Neuronal stem cell (in vitro differentiated cells): ENCODE results near the gene RNASEH2C.
"Not testable (repeated sequence)": the region's sequence is repeated elsewhere in the genome, so short reads cannot be mapped to it uniquely, and the experiment has no call there.

Experiments
- DNase-seq: peaks from one replicate; pipeline ENCODE4 v3.0.0-alpha.2; 2013; ENCODE audit warnings: low spot score
- H2AFZ ChIP-seq: one replicate; pipeline ENCODE4 v1.6.1; 2013; ENCODE audit warnings: mild to moderate bottlenecking, low read length, inconsistent platforms
- H2AK5ac ChIP-seq: 2 replicates; pipeline ENCODE4 v1.6.1; 2013; ENCODE audit warnings: low read depth, mild to moderate bottlenecking, inconsistent platforms, low read length, moderate library complexity, mixed read lengths
- H2BK120ac ChIP-seq: 2 replicates; pipeline ENCODE4 v1.6.1; 2013; ENCODE audit warnings: low read depth, mild to moderate bottlenecking, inconsistent platforms, low read length, moderate library complexity, mixed read lengths
- H2BK12ac ChIP-seq: one replicate; pipeline ENCODE4 v1.6.1; 2013; ENCODE audit warnings: low read length, inconsistent platforms
- H2BK15ac ChIP-seq: 2 replicates; pipeline ENCODE4 v1.6.1; 2013; ENCODE audit warnings: mild to moderate bottlenecking, low read length, inconsistent platforms, mixed read lengths
- H2BK5ac ChIP-seq: one replicate; pipeline ENCODE4 v1.6.1; 2013; ENCODE audit warnings: inconsistent platforms, mild to moderate bottlenecking, low read length, moderate library complexity
- H3K14ac ChIP-seq: one replicate; pipeline ENCODE4 v1.6.1; 2013; ENCODE audit warnings: low read length, inconsistent platforms
- H3K18ac ChIP-seq: 2 replicates; pipeline ENCODE4 v1.6.1; 2013; ENCODE audit warnings: low read length, inconsistent platforms
- H3K23ac ChIP-seq: 2 replicates; pipeline ENCODE4 v1.6.1; 2013; ENCODE audit warnings: low read depth, mild to moderate bottlenecking, mixed read lengths, low read length, inconsistent platforms; ENCODE audit not compliant: poor library complexity
- H3K27ac ChIP-seq: replicated peaks from 3 replicates; pipeline ENCODE4 v1.5.1; 2013; ENCODE audit warnings: low read length, inconsistent platforms
- H3K27me3 ChIP-seq, 3 experiments: 2 replicates each; pipeline ENCODE4 v1.6.1; 2013; ENCODE audit warnings: low read length in 3 of 3, mild to moderate bottlenecking in 2 of 3, inconsistent platforms in 1 of 3, low read depth in 1 of 3, mixed read lengths in 1 of 3, moderate library complexity in 1 of 3; ENCODE audit not compliant: control insufficient read depth in 3 of 3, insufficient read depth in 3 of 3
- H3K36me3 ChIP-seq, 2 donors: replicated peaks in 1 of 2; 2 replicates each; pipeline ENCODE4 v1.6.1; 2013; ENCODE audit warnings: low read length in 2 of 2; ENCODE audit not compliant: control insufficient read depth in 2 of 2, insufficient read depth in 2 of 2
- H3K4ac ChIP-seq: 2 replicates; pipeline ENCODE4 v1.6.1; 2013; ENCODE audit warnings: inconsistent platforms, mild to moderate bottlenecking, low read length, moderate library complexity
- H3K4me1 ChIP-seq, 2 donors: 1 replicate in 1 of 2; 2 replicates in 1 of 2; pipeline ENCODE4 v1.6.1; 2013; ENCODE audit warnings: low read length in 2 of 2, low read depth in 1 of 2; ENCODE audit not compliant: control insufficient read depth in 2 of 2, insufficient read depth in 1 of 2
- H3K4me2 ChIP-seq: one replicate; pipeline ENCODE4 v1.6.1; 2013; ENCODE audit warnings: mild to moderate bottlenecking, low read length, inconsistent platforms; ENCODE audit not compliant: insufficient read depth, poor library complexity, severe bottlenecking
- H3K4me3 ChIP-seq, 2 donors: 2 replicates each; pipeline ENCODE4 v1.5.1; 2013; ENCODE audit warnings: low read length in 2 of 2, mild to moderate bottlenecking in 2 of 2, inconsistent platforms in 1 of 2, moderate library complexity in 1 of 2
- H3K79me1 ChIP-seq: one replicate; pipeline ENCODE4 v1.6.1; 2013; ENCODE audit warnings: low read depth, mild to moderate bottlenecking, inconsistent platforms, low read length, moderate library complexity
- H3K9ac ChIP-seq: one replicate; pipeline ENCODE4 v1.6.1; 2013; ENCODE audit warnings: mild to moderate bottlenecking, low read depth, low read length, inconsistent platforms; ENCODE audit not compliant: poor library complexity
- H3K9me3 ChIP-seq, 2 donors: replicated peaks in 1 of 2; 2 replicates each; pipeline versions ENCODE3 to v1.6.1; 2013; ENCODE audit warnings: low read length in 2 of 2, mild to moderate bottlenecking in 2 of 2, inconsistent platforms in 1 of 2, low read depth in 1 of 2, mixed read lengths in 1 of 2, moderate library complexity in 1 of 2; ENCODE audit not compliant: control insufficient read depth in 2 of 2, insufficient read depth in 1 of 2
- H4K8ac ChIP-seq: one replicate; pipeline ENCODE4 v1.6.1; 2013; ENCODE audit warnings: low read depth, mild to moderate bottlenecking, inconsistent platforms, low read length, moderate library complexity
- H4K91ac ChIP-seq: one replicate; pipeline ENCODE4 v1.6.1; 2013; ENCODE audit warnings: low read length, low read depth, mild to moderate bottlenecking, inconsistent platforms; ENCODE audit not compliant: poor library complexity
- WGBS, 2 donors: extraction: QIAGEN DNeasy Blood & Tissue Kit; methylation state at CpG; one replicate each; pipeline ENCODE4 v1.1.7; 2013; ENCODE audit warnings: missing lambda C conversion rate in 2 of 2, mixed read lengths in 1 of 2; ENCODE audit not compliant: insufficient read length in 2 of 2, insufficient replicate concordance in 1 of 2; ENCODE audit errors: extremely low coverage in 2 of 2; 5-methylcytosine and 5-hydroxymethylcytosine counted together

Gene RNASEH2C

DNA sequence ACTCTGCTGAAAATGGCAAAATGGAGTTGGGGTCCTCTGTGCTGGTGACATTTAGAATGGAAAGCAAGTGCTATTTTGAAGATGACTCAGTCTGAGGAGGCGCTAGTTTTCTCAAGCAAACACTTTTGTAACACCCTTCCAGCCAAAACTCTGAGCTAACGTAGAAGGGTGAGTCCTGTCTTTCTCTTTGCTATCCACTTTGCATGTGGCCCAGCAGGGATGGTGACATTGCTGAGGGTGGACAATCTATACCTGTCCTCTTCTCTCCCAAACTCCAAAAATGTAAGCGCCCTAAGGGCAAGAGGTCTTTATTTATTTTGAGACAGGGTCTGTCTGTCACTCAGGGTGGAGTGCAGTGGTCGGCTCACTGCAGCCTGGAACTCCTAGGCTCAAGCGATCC is 12.1 kb downstream of the RNASEH2C start:
- no peak overlapping the region for H4K8ac ChIP-seq
- no peak overlapping the region for H3K23ac ChIP-seq
- WGBS, 2 donors, result no CpG with 5 or more reads among the region's 5 CpGs
- H4K91ac ChIP-seq, result no peak overlapping the region
- H3K4ac ChIP-seq, result no peak overlapping the region
- peaks cover 0 to 5% (median 2%) of the 10 kb centered on the region in 3 experiments for H3K27me3 ChIP-seq
- H2AFZ ChIP-seq, result no peak overlapping the region
- no peak overlapping the region for H2BK12ac ChIP-seq
- no peak overlapping the region for H3K4me2 ChIP-seq
- H2AK5ac ChIP-seq, result no peak overlapping the region
- H2BK15ac ChIP-seq, result no peak overlapping the region
- peaks cover 5 to 6% of the 10 kb centered on the region in 2 donors for H3K4me1 ChIP-seq
- H2BK120ac ChIP-seq, result no peak overlapping the region
- DNase-seq, result no peak
- peaks cover 7 to 9% of the 10 kb centered on the region in 2 donors for H3K36me3 ChIP-seq
- H3K27ac ChIP-seq, result no peak overlapping the region
- H3K9me3 ChIP-seq, result peaks cover 0 to 2% of the 10 kb centered on the region in 2 donors
- no peak overlapping the region for H3K14ac ChIP-seq
- peaks cover 6% of the 10 kb centered on the region for H3K79me1 ChIP-seq
- no peak overlapping the region for H3K9ac ChIP-seq
- no peak overlapping the region for H2BK5ac ChIP-seq
- no peak overlapping the region for H3K18ac ChIP-seq
- no peak overlapping the region for H3K4me3 ChIP-seq

- H3K27ac ChIP-seq, H3K9me3 ChIP-seq, H3K23ac ChIP-seq, H3K4me3 ChIP-seq, H3K4ac ChIP-seq, DNase-seq, H2BK12ac ChIP-seq, H2BK120ac ChIP-seq, H2BK5ac ChIP-seq, H2BK15ac ChIP-seq, H3K14ac ChIP-seq, H4K91ac ChIP-seq, H3K9ac ChIP-seq, H3K79me1 ChIP-seq, H3K36me3 ChIP-seq, H2AK5ac ChIP-seq, H3K4me2 ChIP-seq, H3K18ac ChIP-seq, H3K4me1 ChIP-seq, H2AFZ ChIP-seq, H4K8ac ChIP-seq: not testable (repeated sequence)
- peaks cover 0 to 13% (median 2%) of the 10 kb centered on the region in 3 experiments for H3K27me3 ChIP-seq
- no CpG with 5 or more reads among the region's 12 CpGs for WGBS, 2 donors
These were observed 13.6 kb downstream of the RNASEH2C start for GRCh38 chr11:65707002-65707401.

GRCh38 chr11:65706303-65706763 is 14.3 kb downstream of the RNASEH2C start:
- H3K14ac ChIP-seq, H2BK12ac ChIP-seq, H3K9me3 ChIP-seq, H4K91ac ChIP-seq, H3K23ac ChIP-seq, H3K27ac ChIP-seq, H3K79me1 ChIP-seq, H2BK120ac ChIP-seq, H3K4me3 ChIP-seq, H2AK5ac ChIP-seq, H3K36me3 ChIP-seq, H2BK15ac ChIP-seq, H3K4me2 ChIP-seq, H2BK5ac ChIP-seq, H3K9ac ChIP-seq, H3K4ac ChIP-seq, H4K8ac ChIP-seq, H3K4me1 ChIP-seq, H3K18ac ChIP-seq: not testable (repeated sequence)
- Histone ChIP-seq H3K27me3 (peaks cover 0 to 13% (median 2%) of the 10 kb centered on the region in 3 experiments), H2AFZ (peak overlapping the region; percentile 64)
- peak; percentile 27 for DNase-seq
- WGBS, 2 donors, result no CpG with 5 or more reads among the region's 14 CpGs

- Histone ChIP-seq H2BK15ac (no peak overlapping the region), H3K27ac (no peak overlapping the region), H2AK5ac (no peak overlapping the region), H3K9ac (no peak overlapping the region), H4K91ac (no peak overlapping the region), H2BK5ac (no peak overlapping the region), H3K27me3 (peaks cover 0 to 16% (median 2%) of the 10 kb centered on the region in 3 experiments), H3K4me1 (no peaks in the 10 kb centered on the region), H3K79me1 (no peaks in the 10 kb centered on the region), H3K4me3 (no peak overlapping the region), H3K14ac (no peak overlapping the region), H2AFZ (no peak overlapping the region), H2BK12ac (no peak overlapping the region), H2BK120ac (no peak overlapping the region), H3K18ac (no peak overlapping the region), H3K23ac (no peak overlapping the region), H3K4me2 (no peak overlapping the region), H4K8ac (no peak overlapping the region), H3K4ac (no peak overlapping the region), H3K36me3 (no peaks in the 10 kb centered on the region), H3K9me3 (peaks cover 8 to 9% of the 10 kb centered on the region in 2 donors)
- DNase-seq, result no peak
- WGBS, 2 donors, result no CpG with 5 or more reads among the region's 4 CpGs
These were observed 16.8 kb downstream of the RNASEH2C start for GRCh38 chr11:65703846-65704245.
